ENCODE measurements around the gene KNTC1.
"Not testable (repeated sequence)": the region's sequence is repeated elsewhere in the genome, so short reads cannot be mapped to it uniquely, and the experiment has no call there.

Gene KNTC1

DNA sequence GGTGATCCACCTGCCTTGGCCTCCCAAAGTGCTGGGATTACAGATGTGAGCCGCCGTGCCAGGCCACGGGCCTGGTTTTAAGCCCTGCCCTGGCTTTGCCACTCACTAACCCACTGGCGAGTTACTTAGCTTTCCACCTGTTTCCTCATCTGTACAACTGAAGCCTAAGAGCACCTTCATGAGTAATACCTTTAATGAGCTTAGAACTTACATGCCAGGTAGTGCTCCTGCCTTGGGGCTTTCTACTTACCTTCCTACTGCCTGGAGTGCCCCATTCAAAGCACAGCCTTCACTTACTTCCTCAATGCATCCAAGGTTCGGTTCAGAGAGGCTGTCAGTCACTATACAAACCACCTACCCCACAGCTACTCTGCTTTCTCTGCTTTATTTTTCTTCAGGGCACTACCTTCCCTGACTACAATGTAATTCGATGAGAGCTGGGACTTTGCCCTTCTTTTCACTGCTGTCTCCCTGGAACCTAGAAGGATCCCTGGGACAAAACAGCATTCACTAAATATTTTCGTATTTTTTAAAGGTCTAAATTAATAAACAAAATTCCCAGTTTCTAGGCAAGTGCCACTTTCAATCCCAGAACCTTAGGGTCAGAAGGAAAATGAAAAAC lies 40.1 kb upstream of the KNTC1 start:
- Histone ChIP-seq H3K36me3 (peaks cover 63 to 97% (median 70%) of the 10 kb centered on the region in 3 donors), H3K27ac (no peak overlapping the region)
- intact Hi-C loops (cut with DNase I; ENCODE audit: low total_unique reads), result no loop called here

GRCh38 chr12:122487807-122488206 lies 39.2 kb upstream of the KNTC1 start:
- intact Hi-C loops (cut with DNase I; ENCODE audit: low total_unique reads), result not testable (repeated sequence)
- H3K36me3 ChIP-seq, result peaks cover 63 to 99% (median 71%) of the 10 kb centered on the region in 3 donors

More for the DNA sequence above, 40.1 kb upstream of the KNTC1 start:
- Histone ChIP-seq H3K9me3 (no peaks in the 10 kb centered on the region), H3K27me3 (no peaks in the 10 kb centered on the region), H3K4me1 (no peaks in the 10 kb centered on the region), H3K4me3 (no peak overlapping the region)
- no peak for DNase-seq
- TF ChIP-seq, protein P1, sequence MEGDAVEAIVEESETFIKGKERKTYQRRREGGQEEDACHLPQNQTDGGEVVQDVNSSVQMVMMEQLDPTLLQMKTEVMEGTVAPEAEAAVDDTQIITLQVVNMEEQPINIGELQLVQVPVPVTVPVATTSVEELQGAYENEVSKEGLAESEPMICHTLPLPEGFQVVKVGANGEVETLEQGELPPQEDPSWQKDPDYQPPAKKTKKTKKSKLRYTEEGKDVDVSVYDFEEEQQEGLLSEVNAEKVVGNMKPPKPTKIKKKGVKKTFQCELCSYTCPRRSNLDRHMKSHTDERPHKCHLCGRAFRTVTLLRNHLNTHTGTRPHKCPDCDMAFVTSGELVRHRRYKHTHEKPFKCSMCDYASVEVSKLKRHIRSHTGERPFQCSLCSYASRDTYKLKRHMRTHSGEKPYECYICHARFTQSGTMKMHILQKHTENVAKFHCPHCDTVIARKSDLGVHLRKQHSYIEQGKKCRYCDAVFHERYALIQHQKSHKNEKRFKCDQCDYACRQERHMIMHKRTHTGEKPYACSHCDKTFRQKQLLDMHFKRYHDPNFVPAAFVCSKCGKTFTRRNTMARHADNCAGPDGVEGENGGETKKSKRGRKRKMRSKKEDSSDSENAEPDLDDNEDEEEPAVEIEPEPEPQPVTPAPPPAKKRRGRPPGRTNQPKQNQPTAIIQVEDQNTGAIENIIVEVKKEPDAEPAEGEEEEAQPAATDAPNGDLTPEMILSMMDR (IDR thresholded peaks at IDR 0.05), result no peak

DNA sequence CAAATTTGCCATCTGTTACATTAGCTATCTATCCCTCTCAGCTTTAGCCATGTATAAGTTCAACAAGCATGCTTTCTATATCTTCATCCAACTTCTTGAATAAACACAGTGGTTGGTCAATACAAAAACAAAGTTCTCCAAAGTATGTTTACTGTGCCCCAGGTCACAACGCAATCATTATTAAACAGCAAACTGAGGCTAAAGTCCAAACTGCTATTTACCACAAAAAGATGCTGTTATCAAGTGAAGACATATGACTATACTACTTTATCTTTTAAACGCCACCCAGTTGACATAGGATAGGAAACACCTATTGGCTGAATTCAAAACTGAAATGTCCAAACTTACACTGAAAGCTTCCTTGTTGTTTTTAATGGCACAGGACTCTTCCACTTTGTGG lies 38.0 kb upstream of the KNTC1 start:
- intact Hi-C loops (cut with DNase I; ENCODE audit: low total_unique reads), result no loop called here
- H3K4me1 ChIP-seq, result no peaks in the 10 kb centered on the region
- DNase-seq, result no peak
- TF ChIP-seq, protein P1 (IDR thresholded peaks at IDR 0.05), result no peak
- H3K4me3 ChIP-seq, result no peak overlapping the region
- H3K27me3 ChIP-seq, result no peaks in the 10 kb centered on the region
- H3K27ac ChIP-seq, result no peak overlapping the region
- peaks cover 53 to 96% (median 71%) of the 10 kb centered on the region in 3 donors for H3K36me3 ChIP-seq
- H3K9me3 ChIP-seq, result no peaks in the 10 kb centered on the region

More at GRCh38 chr12:122487807-122488206, 39.2 kb upstream of the KNTC1 start:
- not testable (repeated sequence) for H3K27ac ChIP-seq, H3K9me3 ChIP-seq, DNase-seq, H3K27me3 ChIP-seq, H3K4me3 ChIP-seq, H3K4me1 ChIP-seq

DNA sequence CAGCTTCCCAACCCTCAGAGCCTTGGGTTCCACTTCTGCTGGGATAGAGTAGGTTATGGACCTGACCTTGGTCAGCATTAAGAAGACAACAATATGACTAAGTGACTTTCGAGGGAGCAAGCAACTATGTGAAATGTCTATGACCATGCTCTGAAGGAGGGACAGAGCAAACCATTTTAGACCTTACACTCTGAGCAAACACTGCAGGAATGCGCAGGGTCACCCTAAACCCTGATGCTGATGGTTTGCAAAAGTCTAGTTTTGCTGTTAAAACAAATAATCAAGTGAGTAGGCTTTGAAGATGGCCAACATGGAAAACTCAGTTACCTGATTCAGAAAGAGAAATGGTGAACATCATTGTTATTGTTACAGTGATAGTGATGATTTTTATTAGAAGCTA lies 35.1 kb upstream of the KNTC1 start:
- H3K9me3 ChIP-seq, result no peaks in the 10 kb centered on the region
- H3K4me1 ChIP-seq, result peaks cover 0 to 7% (median 0%) of the 10 kb centered on the region in 4 donors
- intact Hi-C loops (cut with DNase I; ENCODE audit: low total_unique reads), result no loop called here
- no peaks in the 10 kb centered on the region for H3K27me3 ChIP-seq
- no peak overlapping the region for H3K27ac ChIP-seq
- TF ChIP-seq, protein P1 (IDR thresholded peaks at IDR 0.05), result no peak
- H3K36me3 ChIP-seq, result peaks cover 74 to 90% (median 74%) of the 10 kb centered on the region in 3 donors
- H3K4me3 ChIP-seq, result no peak overlapping the region
- DNase-seq, result no peak

DNA sequence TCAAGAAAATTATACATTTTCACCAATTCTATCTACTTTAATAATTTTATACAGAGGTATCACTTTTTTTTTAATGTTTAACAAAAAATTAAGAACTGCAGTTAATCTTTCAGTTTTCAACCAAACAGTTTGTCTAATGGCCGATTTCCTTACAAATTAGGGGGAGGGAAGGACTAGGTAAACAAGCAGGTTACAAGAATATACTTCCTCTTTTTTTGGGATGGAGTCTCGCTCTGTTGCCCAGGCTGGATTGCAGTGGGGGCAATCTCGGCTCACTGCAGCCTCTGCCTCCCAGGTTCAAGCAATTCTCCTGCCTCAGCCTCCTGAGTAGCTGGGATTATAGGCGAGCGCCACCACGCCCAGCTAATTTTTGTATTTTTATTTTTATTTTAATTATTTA lies 33.8 kb upstream of the KNTC1 start:
- peaks cover 0 to 16% (median 5%) of the 10 kb centered on the region in 4 donors for H3K4me1 ChIP-seq
- H3K27ac ChIP-seq; H3K9me3 ChIP-seq; H3K27me3 ChIP-seq; H3K4me3 ChIP-seq; DNase-seq; intact Hi-C loops (cut with DNase I; ENCODE audit: low total_unique reads): not testable (repeated sequence)
- peaks cover 62 to 82% (median 65%) of the 10 kb centered on the region in 3 donors for H3K36me3 ChIP-seq

- Histone ChIP-seq H3K27me3 (no peaks in the 10 kb centered on the region), H3K27ac (no peak overlapping the region), H3K36me3 (peaks cover 41 to 62% (median 45%) of the 10 kb centered on the region in 3 donors), H3K4me3 (no peak overlapping the region), H3K9me3 (no peaks in the 10 kb centered on the region), H3K4me1 (peaks cover 0 to 31% (median 13%) of the 10 kb centered on the region in 4 donors)
- intact Hi-C loops (cut with DNase I; ENCODE audit: low total_unique reads), result no loop called here
- TF ChIP-seq, protein P1 (IDR thresholded peaks at IDR 0.05), result no peak
- DNase-seq, result no peak
Measured at GRCh38 chr12:122495258-122495657, 31.8 kb upstream of the KNTC1 start.

All from tibial artery (tissue), 4 donors.